K562 (cell line): ENCODE measurements around the gene RASGRP4. TPM values are rescaled to one million over a fixed set of nuclear protein-coding genes. Genes with fewer than 3 reads are reported as not detected.

Experiments
- ATAC-seq: fragments of 200-7000 bp; cut with Tn5 transposase; 3 replicates; pipeline ENCODE4 v1.9.1; 2020; ENCODE audit warnings: moderate library complexity
- BruUV-seq: library from RNA; stranded (reverse); fragments of 400-500 nt; replicated peaks from 2 replicates; lab custom pipeline; 2021; lab: Mats Ljungman, UMichigan
- CTCF ChIA-PET: fragments of 300-600 bp; formaldehyde crosslinking; extraction: SDS; loops from one replicate; lab custom pipeline; 2021; ENCODE audit warnings: low intra/inter-chr PET ratio; lab: Yijun Ruan, JAX
- POLR2A ChIA-PET: fragments of 300-600, 350-650 bp; sonication (Branson Sonifier 250); formaldehyde crosslinking; extraction: SDS; loops from one replicate; lab custom pipeline; 2021; ENCODE audit warnings: antibody characterized with exemption, inconsistent platforms; lab: Yijun Ruan, JAX
- DNase-seq, 4 experiments: peaks; one replicate each; pipeline versions ENCODE4 v3.0.0 to v3.0.0-alpha.2; 2011 to 2018; ENCODE audit warnings: low spot score in 3 of 4, mixed read lengths in 3 of 4; ENCODE audit errors: extremely low read depth in 1 of 4
- FAIRE-seq: peaks from 2 replicates; lab custom pipeline; 2011; peaks lifted over from hg19 to GRCh38; lab: Jason Lieb, UNC
- H2AFZ ChIP-seq: 2 replicates; pipeline ENCODE4 v1.6.0; 2011; ENCODE audit warnings: low read depth, low read length, control low read depth, inconsistent platforms
- H3K27ac ChIP-seq: fragments of 200-600 bp; 3 replicates; pipeline ENCODE4 v1.8.0; 2011; ENCODE audit warnings: low read depth, mild to moderate bottlenecking, control low read depth, inconsistent platforms, low read length, moderate library complexity, mixed read lengths; ENCODE audit errors: extremely low read depth
- H3K27me3 ChIP-seq, 2 experiments: fragments of 300-600 bp in 1 of 2; 2 replicates in 1 of 2; 3 replicates in 1 of 2; pipeline versions ENCODE4 v1.6.0 to v1.8.0; 2011; ENCODE audit warnings: inconsistent platforms in 2 of 2, low read length in 2 of 2, mild to moderate bottlenecking in 1 of 2, mixed read lengths in 1 of 2, moderate library complexity in 1 of 2; ENCODE audit not compliant: control insufficient read depth in 2 of 2, insufficient read depth in 2 of 2
- H3K36me3 ChIP-seq: fragments of 300-600 bp; 3 replicates; pipeline ENCODE4 v1.8.0; 2011; ENCODE audit warnings: mild to moderate bottlenecking, low read length, inconsistent platforms; ENCODE audit not compliant: control insufficient read depth, insufficient read depth
- H3K4me1 ChIP-seq, 2 experiments: fragments of 200-600 bp in 1 of 2; replicated peaks in 1 of 2; 2 replicates in 1 of 2; 3 replicates in 1 of 2; pipeline versions ENCODE4 v1.5.1 to v1.8.0; 2011; ENCODE audit warnings: inconsistent platforms in 2 of 2, low read length in 2 of 2, mild to moderate bottlenecking in 1 of 2, mixed read lengths in 1 of 2, moderate library complexity in 1 of 2; ENCODE audit not compliant: control insufficient read depth in 2 of 2, insufficient read depth in 2 of 2
- H3K4me2 ChIP-seq: 2 replicates; pipeline ENCODE4 v1.6.1; 2011; ENCODE audit warnings: low read length, control low read depth, inconsistent platforms, mixed read lengths; ENCODE audit not compliant: insufficient read depth
- H3K4me3 ChIP-seq: fragments of 200-600 bp; sonication (generic), shearing (Covaris generic); 2 replicates; pipeline ENCODE4 v1.5.1; 2016; ENCODE audit warnings: control low read depth, inconsistent platforms
- H3K79me2 ChIP-seq: fragments of 200-600 bp; 3 replicates; pipeline ENCODE4 v1.8.0; 2011; ENCODE audit warnings: low read length, inconsistent platforms; ENCODE audit not compliant: control insufficient read depth, insufficient read depth
- H3K9ac ChIP-seq, 2 experiments: 2 replicates each; pipeline versions ENCODE4 v1.6.0 to v1.6.1; 2011; ENCODE audit warnings: low read depth in 2 of 2, low read length in 2 of 2, control low read depth in 1 of 2, inconsistent platforms in 1 of 2, mild to moderate bottlenecking in 1 of 2, mixed read lengths in 1 of 2; ENCODE audit not compliant: insufficient read depth in 1 of 2
- H3K9me1 ChIP-seq: one replicate; pipeline ENCODE4 v1.6.0; 2011; ENCODE audit warnings: inconsistent platforms, mild to moderate bottlenecking, low read length, moderate library complexity; ENCODE audit not compliant: control insufficient read depth, insufficient read depth
- H3K9me3 ChIP-seq: replicated peaks from 2 replicates; pipeline ENCODE4 v1.5.1; 2011; ENCODE audit warnings: low read depth, low read length, inconsistent platforms; ENCODE audit not compliant: control insufficient read depth, insufficient read depth
- H4K20me1 ChIP-seq: replicated peaks from 2 replicates; pipeline ENCODE4 v1.6.1; 2011; ENCODE audit warnings: low read length, inconsistent platforms, mixed read lengths; ENCODE audit not compliant: control insufficient read depth, insufficient read depth
- CLOCK ChIP-seq: fragments of 250-450 bp; sonication (Bioruptor Pico); IDR thresholded peaks from 2 replicates; pipeline ENCODE4 v1.4.0; 2020; ENCODE audit warnings: mild to moderate bottlenecking, moderate library complexity, borderline replicate concordance
- DNMT1 ChIP-seq: fragments of 450-650 bp; IDR thresholded peaks from 2 replicates; pipeline ENCODE4 v1.6.1; 2016; ENCODE audit warnings: antibody characterized with exemption, mild to moderate bottlenecking
- NEUROD1 ChIP-seq: fragments of 150-350 bp; IDR thresholded peaks from 2 replicates; pipeline ENCODE4 v1.6.1; 2014; ENCODE audit warnings: borderline replicate concordance, low read length, low read depth; ENCODE audit not compliant: partially characterized antibody
- PHTF2 ChIP-seq: fragments of 250-450 bp; sonication (Bioruptor Pico); IDR thresholded peaks from 2 replicates; pipeline ENCODE4 v1.5.0; 2021; ENCODE audit warnings: mild to moderate bottlenecking
- POLR3A ChIP-seq: IDR thresholded peaks from 2 replicates; pipeline ENCODE4 v1.6.1; 2011; ENCODE audit warnings: borderline replicate concordance, mild to moderate bottlenecking, moderate library complexity; ENCODE audit not compliant: insufficient read length, insufficient read depth; ENCODE audit errors: extremely low read depth
- WGBS: fragments of 100-300 bp; shearing (Covaris generic); methylation state at CpG from one replicate; pipeline ENCODE4 v1.1.6; 2016; ENCODE audit warnings: low coverage, mixed read lengths; ENCODE audit not compliant: insufficient coverage; ENCODE audit errors: missing lambda C conversion rate; 5-methylcytosine and 5-hydroxymethylcytosine counted together
- in situ Hi-C: fragments of 300-500 bp; cut with MboI; formaldehyde crosslinking; loops from 4 replicates; pipeline ENCODE4 v1.15.0; 2018; ENCODE audit warnings: inconsistent platforms, mixed read lengths
- intact Hi-C: fragments of 100-400 bp; cut with micrococcal nuclease; formaldehyde crosslinking; loops from 2 replicates; pipeline ENCODE4 v1.14.2; 2022
- polyA plus RNA-seq, 8 experiments: library from polyadenylated mRNA; depleted of rRNA in 4 of 8; stranded (reverse) in 5 of 8; unstranded in 3 of 8; fragments of >200 nt; fragmentation: Nextera tagmentation in 2 of 8; fragmentation: Illumina TruSeq in 1 of 8; extraction: Ambion mirVana in 2 of 8; extraction: Trizol in 1 of 8; gene quantifications; 2 replicates each; pipeline versions ENCODE4 v1.2.1 to v1.2.3, GENCODE V29; 2011 to 2014; ENCODE audit warnings: inconsistent platforms in 1 of 8, missing spikeins in 1 of 8
- total RNA-seq, 7 experiments: library from RNA; depleted of rRNA in 6 of 7; stranded (reverse); fragments of >200 nt in 6 of 7; fragmentation: Illumina TruSeq in 2 of 7; extraction: Trizol in 2 of 7; gene quantifications; 2 replicates each; pipeline versions ENCODE4 v1.2.1 to v1.2.3, GENCODE V29; 2011 to 2021; ENCODE audit warnings: low replicate concordance in 1 of 7
- TF ChIP-seq, protein P1 (sequence below): sonication (generic); formaldehyde crosslinking; IDR thresholded peaks from 2 replicates; pipeline ENCODE4 v1.8.1; 2023; ENCODE audit warnings: mild to moderate bottlenecking, missing genetic modification reagents
- TF ChIP-seq, protein P2 (sequence below): sonication (generic); formaldehyde crosslinking; IDR thresholded peaks from 2 replicates; pipeline ENCODE4 v1.8.0; 2022; ENCODE audit warnings: missing genetic modification reagents, mild to moderate bottlenecking, moderate library complexity, borderline replicate concordance

The RASGRP4 gene
- total and polyA plus RNA-seq, 9 of the 15 experiments (the other 6 are each of a cell fraction or from before 2014, with no cell fraction given): 0.39 to 4.6 (median 3.8) TPM

DNA sequence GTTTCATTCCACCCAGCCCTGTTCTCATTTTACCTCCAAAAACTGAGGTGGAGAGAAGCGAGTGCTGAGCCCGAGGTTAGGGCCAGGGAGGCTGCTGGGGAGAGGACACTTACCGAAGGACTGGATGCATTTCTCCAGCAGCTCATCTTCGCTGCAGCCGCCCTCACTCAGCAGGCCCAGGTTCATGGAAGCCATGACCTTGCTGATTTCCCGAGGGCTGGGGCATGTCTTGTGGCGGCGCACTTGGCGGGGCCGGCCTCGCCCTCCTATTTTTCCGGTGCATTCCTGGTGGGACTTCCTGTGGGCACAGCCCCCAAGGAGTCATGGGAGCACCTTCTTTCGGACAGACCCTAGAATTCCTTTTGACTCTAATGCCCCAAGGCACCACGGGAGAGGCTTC is 4.2 kb downstream of the RASGRP4 start:
- CTCF ChIA-PET: no interaction called here
- TF ChIP-seq, protein P1, sequence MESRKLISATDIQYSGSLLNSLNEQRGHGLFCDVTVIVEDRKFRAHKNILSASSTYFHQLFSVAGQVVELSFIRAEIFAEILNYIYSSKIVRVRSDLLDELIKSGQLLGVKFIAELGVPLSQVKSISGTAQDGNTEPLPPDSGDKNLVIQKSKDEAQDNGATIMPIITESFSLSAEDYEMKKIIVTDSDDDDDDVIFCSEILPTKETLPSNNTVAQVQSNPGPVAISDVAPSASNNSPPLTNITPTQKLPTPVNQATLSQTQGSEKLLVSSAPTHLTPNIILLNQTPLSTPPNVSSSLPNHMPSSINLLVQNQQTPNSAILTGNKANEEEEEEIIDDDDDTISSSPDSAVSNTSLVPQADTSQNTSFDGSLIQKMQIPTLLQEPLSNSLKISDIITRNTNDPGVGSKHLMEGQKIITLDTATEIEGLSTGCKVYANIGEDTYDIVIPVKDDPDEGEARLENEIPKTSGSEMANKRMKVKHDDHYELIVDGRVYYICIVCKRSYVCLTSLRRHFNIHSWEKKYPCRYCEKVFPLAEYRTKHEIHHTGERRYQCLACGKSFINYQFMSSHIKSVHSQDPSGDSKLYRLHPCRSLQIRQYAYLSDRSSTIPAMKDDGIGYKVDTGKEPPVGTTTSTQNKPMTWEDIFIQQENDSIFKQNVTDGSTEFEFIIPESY: peak; percentile 58; the same call in 1 of the 2 replicates
- no peak for TF ChIP-seq POLR3A
- in situ Hi-C loops: no loop called here

GRCh38 chr19:38420935-38421334 is 5.1 kb downstream of the RASGRP4 start:
- WGBS: 76% methylated on average over 9 of the region's 9 CpGs
- Histone ChIP-seq H3K4me3 (no peak overlapping the region), H3K9ac (no peak overlapping the region), H3K9me3 (no peaks in the 10 kb centered on the region), H4K20me1 (no peaks in the 10 kb centered on the region), H3K9me1 (no peaks in the 10 kb centered on the region), H3K4me2 (no peak overlapping the region), H3K27ac (no peak overlapping the region), H3K79me2 (peaks cover 4% of the 10 kb centered on the region; the same call in 1 of the 3 replicates), H2AFZ (no peak overlapping the region), H3K36me3 (no peaks in the 10 kb centered on the region), H3K4me1 (peaks cover 25 to 40% of the 10 kb centered on the region in 2 experiments), H3K27me3 (no peaks in the 10 kb centered on the region)
- DNase-seq: no peak
- TF ChIP-seq PHTF2: no peak
- TF ChIP-seq NEUROD1: no peak
- no peak for TF ChIP-seq CLOCK (CRISPR knock-in tag)
- TF ChIP-seq, protein P2, sequence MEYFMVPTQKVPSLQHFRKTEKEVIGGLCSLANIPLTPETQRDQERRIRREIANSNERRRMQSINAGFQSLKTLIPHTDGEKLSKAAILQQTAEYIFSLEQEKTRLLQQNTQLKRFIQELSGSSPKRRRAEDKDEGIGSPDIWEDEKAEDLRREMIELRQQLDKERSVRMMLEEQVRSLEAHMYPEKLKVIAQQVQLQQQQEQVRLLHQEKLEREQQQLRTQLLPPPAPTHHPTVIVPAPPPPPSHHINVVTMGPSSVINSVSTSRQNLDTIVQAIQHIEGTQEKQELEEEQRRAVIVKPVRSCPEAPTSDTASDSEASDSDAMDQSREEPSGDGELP (CRISPR knock-in tag): no peak
- no peak for TF ChIP-seq DNMT1
- BruUV-seq: no TSS peak
- POLR2A ChIA-PET: interaction anchor here (0.6 to 0.7 kb wide), 4 partner anchors 22 to 165 kb away, joined by 3 to 4 read pairs (median 4); no protein-coding TSS in a partner anchor
- intact Hi-C loops: no loop called here
- no peak for ATAC-seq
- in situ Hi-C loops: no loop called here
- no peak for FAIRE-seq
- CTCF ChIA-PET: no interaction called here

More for the DNA sequence above, 4.2 kb downstream of the RASGRP4 start:
- WGBS: 47% methylated on average over 10 of the region's 14 CpGs
- BruUV-seq: no TSS peak
- FAIRE-seq: no peak
- ATAC-seq: no peak
- Histone ChIP-seq H3K27me3 (no peaks in the 10 kb centered on the region), H3K9me1 (no peaks in the 10 kb centered on the region), H3K9ac (peak overlapping the region in 1 of 2 experiments; percentile 65; a peak in 1 of 4 replicates), H3K79me2 (peaks cover 4% of the 10 kb centered on the region; the same call in 1 of the 3 replicates), H2AFZ (no peak overlapping the region), H3K36me3 (no peaks in the 10 kb centered on the region), H3K4me3 (no peak overlapping the region), H3K27ac (no peak overlapping the region), H4K20me1 (no peaks in the 10 kb centered on the region), H3K4me2 (no peak overlapping the region), H3K4me1 (peaks cover 26 to 43% of the 10 kb centered on the region in 2 experiments), H3K9me3 (no peaks in the 10 kb centered on the region)
- DNase-seq: no peak
- intact Hi-C loops: no loop called here
- POLR2A ChIA-PET: interaction anchor here (0.7 to 1.0 kb wide), 2 partner anchors 31 to 166 kb away, joined by 3 read pairs; no protein-coding TSS in a partner anchor
